GM18909 (cell line): Measurements from ENCODE around the gene RAB31.
"Not testable (repeated sequence)": the region's sequence is repeated elsewhere in the genome, so short reads cannot be mapped to it uniquely, and the experiment has no call there.

ENCODE experiments used
- ATAC-seq: cut with Tn5 transposase; IDR thresholded peaks from one replicate; pipeline ENCODE4 v1.9.1; 2021; ENCODE audit warnings: mild to moderate bottlenecking; ENCODE audit not compliant: unreplicated experiment, poor library complexity

Gene RAB31

DNA sequence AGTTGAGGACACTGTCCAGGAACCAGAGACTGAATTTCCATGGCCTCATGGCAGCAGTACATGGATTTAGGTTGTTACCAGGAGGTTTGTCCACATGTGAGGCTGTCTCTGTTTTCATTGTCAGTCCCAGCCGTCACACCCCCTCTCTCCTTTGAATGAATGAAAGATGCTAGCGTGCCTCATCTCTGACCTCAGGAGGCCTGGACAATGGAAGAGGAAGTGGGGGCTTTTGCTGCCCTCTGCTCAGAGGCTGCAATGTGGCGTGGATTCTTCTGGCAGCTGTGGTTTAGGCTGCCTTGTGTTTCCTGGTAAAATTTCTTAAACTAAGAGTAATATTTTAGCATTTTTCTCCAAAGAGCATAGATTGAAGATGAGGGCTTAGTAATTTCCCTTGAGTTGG, 47.5 kb downstream of the RAB31 start:
- ATAC-seq = no peak

DNA sequence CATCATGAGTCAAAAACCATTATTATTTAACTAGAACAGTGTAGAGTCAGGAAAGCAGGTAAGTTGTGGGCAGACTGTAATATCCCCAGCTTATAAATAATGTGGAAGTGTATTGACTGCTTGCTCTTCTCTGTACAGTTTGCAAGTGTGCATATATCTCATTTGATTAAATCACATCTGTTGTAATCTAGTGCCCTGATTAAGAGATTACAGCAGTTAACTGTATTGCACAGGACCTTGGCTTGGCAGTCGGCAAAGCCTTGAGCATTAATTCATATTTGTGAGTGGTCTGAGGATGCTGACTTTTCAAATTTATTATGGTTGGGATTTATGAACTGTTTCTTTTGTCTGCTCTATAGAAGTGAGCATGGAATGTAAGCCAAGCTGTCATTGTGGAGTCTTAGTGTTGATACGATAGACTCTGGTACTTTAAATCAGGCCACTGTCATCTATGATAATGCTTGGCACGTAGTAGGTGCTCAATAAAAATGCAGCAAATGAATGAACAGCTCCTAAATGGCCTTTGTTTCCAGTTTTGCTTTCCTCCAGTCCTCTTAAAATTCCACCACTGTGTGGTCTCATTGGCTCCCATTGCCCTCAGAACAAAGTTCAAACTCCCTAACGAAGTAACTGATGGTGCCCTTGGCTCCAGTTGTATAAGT, 48.3 kb downstream of the RAB31 start:
- no peak for ATAC-seq

GRCh38 chr18:9756933-9757470, 48.9 kb downstream of the RAB31 start:
- no peak for ATAC-seq

DNA sequence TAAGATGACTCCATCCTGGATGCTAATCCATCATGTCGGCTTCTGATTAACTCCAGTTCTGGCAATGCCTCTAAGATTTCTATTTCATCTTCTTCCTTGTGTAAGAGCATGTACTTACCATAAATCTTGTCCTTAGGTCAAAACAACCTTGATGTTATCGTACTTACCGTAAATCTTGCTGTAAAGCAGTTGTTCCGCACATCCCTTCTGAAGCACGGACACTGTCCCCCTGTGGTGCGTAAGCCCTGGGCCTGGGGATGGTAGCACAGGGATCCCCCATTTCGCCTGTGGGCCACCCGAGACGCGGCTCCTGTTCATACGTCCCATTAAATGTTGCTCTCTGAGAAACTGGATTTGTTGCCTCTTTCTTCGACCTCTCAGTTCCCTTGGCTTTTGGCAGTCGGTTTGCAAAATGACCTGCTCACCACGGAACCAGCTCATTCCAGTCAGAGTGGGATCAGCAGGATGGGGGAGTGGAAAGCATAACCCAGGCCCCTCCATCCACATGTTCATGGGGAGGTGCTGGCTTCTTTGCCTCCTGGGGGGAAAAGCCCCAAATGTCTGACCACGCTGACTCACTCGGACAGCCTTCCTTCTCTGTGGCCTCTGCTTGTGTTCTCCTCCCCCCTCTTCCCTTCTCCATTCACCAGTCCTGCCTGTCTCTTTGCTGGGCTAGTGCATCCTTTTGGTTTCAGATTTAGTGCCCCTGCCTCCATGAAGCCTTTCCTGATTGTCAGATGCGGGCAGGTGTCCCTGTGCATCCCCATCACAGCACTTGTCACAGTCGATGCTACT, 49.9 kb downstream of the RAB31 start:
- no peak for ATAC-seq

GRCh38 chr18:9758624-9759075, 50.5 kb downstream of the RAB31 start:
- ATAC-seq = no peak

DNA sequence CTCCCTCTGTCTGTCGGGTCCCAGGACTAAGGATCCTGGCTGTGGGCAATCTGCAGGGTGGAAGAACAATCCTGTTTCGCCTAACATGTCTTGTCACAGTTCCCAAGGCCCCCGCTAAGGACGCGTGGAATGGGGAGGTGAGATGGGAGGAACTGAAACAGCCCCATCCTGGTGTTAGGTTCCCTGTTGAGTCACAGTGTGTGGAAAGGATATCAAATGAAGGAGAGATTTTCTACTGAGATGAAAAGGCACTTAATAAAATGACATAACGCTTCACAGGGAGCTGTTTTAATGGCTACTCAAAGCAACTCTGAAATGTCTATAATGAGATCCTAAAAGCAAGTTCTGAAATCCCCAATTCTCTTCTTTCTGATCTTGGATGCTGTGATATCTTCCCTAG, 52.5 kb downstream of the RAB31 start:
- ATAC-seq = no peak

- no peak for ATAC-seq
Measured at GRCh38 chr18:9762526-9762925, 54.4 kb downstream of the RAB31 start.

DNA sequence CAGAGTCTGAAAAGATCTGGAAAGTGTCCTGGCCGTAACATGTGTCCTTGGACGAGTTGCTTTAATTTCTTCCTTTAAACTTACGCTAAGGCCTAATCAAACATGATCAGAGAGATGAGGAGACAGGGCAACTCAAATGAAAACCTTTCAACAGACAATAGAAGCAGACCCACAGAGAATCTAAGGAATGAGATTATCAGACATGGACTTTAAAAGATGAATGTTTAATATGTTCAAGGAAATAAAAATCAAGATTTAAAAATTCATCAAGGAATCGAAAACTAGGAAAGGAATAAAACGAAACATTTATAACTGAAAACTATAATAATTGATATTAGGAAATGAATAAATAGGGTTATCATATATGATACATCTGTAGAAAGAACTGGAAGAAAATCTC, 55.1 kb downstream of the RAB31 start:
- ATAC-seq = no peak

DNA sequence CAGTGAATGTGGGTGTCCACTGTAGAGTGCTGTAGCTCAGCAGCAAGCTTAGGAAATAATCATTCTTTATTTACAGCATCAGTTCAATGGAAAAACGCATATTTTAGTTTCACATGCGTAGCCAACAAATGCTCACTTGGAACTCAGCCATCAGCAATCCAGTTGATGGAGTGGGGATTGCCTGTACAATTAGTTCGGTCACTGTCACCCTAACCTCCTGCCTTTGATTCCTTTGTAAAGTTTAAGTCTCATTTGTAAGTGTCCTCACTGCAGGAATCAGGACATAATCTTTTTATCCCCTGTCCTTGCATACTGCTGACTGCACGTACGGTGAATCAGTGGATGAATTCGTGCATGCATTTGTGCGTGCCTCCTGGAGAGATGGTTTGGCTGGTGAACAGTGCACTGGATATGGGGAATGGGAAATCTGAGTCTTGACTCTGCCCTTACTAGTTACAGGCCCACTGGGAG, 55.9 kb downstream of the RAB31 start:
- ATAC-seq = no peak

DNA sequence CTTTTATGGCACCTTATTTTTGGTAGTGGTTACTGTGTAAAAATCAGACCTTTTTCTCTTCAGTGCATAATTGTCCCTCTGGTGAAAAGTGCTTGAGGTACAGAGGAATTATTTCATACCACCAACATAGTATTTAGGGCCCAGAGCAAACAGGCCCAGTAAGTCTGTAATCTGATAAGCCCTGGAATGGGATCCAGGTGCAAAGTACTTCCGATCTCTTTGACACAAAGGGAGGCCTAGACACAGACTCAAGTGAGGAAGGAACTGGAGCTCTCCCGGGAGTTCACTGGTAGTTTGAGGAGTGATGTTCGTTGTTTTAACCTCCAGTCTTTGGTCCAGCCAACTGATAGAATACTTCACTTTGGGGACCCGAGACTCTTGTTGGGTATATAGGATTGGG, 57.4 kb downstream of the RAB31 start:
- no peak for ATAC-seq

DNA sequence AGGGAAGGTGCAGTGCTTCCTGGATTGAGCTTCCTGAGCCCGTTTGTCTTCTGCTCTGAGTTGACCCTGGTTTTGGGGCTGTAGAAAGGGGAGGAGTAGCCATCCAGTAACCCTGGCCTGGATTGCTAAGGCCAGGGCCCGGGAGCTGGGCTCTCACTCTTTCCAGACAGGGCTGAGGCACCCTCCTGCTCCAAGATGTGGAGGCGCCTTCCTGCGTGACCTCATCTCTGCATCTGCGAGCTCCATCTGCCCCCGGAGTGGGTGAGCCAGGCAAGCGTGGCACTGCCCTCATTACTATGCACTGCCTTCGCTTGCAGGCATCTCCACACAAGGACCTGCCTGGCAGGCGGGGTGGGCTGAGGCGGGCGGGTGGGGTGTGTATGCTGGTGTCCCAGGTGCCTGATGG, 58.0 kb downstream of the RAB31 start:
- no peak for ATAC-seq

- no peak for ATAC-seq
Measured at GRCh38 chr18:9766740-9767139, 58.6 kb downstream of the RAB31 start.

DNA sequence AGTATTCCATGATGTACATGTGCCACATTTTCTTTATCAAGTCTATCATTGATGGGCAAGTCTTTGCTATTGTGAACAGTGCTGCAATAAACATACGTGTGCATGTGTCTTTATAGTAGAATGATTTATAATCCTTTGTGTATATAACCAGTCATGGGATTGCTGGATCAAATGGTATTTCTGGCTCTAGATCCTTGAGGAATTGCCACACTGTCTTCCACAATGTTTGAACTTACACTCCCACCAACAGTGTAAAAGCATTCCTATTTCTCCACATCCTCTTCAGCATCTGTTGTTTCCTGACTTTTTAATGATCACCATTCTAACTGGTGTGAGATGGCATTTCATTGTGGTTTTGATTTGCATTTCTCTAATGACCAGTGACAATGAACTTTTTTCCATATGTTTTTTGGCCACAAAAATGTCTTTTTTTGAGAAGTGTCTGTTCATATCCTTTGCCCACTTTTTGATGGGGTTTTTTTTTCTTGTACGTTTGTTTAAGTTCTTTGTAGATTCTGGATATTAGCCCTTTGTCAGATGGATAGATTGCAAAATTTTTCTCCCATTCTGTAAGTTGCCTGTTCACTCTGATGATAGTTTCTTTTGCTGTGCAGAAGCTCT, 60.1 kb downstream of the RAB31 start:
- not testable (repeated sequence) for ATAC-seq

DNA sequence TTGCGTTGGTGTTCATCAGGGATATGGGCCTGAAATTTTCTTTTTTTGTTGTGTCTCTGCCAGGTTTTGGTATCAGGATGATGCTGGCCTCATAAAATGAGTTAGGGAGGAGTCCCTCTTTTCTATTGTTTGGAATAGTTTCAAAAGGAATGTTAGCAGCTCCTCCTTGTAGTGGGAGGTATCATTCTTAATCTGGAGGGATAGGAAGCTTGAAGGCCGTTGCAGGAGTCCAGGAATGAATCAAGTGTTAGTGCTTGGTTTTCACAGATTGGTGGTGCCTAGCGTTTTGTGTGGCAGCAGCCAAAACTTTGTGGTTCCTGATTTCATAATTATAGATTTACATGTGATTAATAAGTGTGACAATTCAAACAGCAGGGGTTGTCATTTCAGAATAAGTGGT, 62.0 kb downstream of the RAB31 start:
- not testable (repeated sequence) for ATAC-seq

DNA sequence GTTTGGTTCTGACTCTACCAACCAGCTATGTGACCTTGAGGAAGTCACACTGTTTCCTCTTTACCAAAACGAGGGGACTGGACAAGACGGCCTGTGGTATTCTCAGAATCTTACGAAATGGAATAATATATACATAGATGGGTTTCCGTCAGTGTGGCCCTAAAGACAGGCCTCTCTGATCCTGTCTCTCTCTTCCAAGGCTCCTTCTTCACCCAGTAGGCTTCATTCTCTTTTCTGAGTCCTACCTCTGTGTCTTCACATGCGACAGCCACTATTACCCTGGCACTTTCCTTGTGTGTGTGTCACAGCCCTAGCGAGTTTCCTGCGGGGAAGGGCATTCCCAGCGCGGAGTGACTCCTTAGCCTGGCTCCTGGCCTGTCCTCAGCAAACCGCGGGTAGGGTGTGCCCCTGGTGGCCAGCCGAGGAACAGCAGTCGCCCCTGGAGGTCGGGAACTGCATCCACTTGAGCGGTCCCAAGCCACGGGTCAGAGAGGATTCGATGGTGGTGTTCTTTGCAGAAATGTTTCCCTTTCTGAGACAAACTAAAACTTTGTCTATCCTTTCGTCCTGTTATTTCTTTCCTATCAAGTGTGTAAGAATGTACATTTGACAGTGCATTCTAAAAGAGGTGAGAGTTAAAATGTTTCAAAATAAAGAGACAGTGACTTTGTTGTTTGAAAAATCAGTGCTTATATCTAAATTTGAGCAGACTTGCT, 63.3 kb downstream of the RAB31 start:
- peak; percentile 72 for ATAC-seq

DNA sequence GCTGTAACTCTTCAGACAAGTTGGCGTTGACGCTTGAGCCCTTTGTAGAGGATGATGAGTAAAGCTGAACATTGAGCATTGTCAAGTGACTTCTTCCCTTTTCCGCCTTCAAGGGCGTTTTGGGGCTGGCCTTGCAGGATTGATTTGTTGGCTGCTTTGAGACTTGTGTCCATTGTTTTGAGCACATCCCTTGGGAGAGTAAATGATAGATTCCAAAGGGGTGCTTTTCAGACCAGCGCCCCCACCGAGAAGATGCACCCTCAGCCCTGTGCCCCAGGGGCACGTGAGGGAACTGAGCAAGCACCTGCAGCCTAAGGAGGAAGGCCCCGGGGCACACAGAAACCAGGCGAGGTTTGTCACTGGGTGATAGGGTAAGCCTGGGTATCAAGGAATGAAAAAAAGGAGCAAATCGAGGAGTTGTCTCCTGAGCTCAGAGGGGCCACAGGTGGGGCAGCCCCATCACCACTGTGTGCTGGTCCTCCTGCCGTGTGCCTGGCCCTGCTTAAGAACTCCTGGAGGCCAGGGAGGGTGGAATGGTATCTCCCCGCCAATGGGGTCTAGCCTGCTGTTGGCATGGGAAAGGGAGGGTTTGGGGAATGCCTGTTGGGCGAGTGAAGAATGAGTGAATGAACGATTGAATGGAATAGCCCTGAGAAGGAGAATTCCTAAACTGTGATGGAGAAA, 64.0 kb downstream of the RAB31 start:
- no peak for ATAC-seq

GRCh38 chr18:9772847-9773677, 65.0 kb downstream of the RAB31 start:
- ATAC-seq = no peak

DNA sequence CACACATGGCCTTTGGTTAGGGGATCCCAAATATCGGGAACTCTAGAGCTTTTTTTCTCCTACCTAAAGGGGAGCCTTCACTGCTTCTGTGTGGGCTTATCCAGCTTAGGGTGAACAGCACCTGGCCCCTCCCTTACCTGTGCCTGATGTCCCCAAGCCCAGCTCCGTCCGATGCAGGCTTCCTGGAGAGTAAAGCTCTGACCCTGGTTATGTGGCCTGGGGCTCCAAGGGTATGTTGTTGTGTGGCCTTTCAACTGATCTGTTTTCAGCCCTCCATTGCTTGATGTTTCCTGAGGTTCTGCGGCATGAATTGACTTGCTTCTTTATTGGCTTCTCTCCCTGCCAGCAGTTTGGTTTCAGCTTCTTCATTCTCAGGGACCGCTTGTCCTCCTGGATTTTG, 66.0 kb downstream of the RAB31 start:
- ATAC-seq = no peak

DNA sequence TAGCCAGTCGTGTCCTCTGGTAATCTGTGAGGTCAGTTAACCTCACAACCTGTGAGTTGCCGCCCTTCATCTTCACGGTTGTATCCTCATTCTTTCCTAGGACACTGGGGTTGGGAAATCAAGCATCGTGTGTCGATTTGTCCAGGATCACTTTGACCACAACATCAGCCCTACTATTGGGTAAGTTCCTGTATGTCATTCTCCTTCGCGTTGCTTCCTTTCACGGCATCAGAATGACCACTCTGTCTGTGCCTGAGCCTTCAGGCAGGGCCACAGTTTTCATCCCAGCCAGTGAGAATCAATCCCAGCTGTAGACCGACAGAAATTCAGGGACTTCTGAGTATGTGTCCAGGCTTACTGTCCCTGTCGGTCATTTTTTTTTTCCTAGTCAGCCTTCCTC, 67.1 kb downstream of the RAB31 start:
- no peak for ATAC-seq
